NCI-H774 (cell line): Measurements from ENCODE around the gene SGMS2.
"Not testable (repeated sequence)": the region's sequence is repeated elsewhere in the genome, so short reads cannot be mapped to it uniquely, and the experiment has no call there.

Source experiments
- DNase-seq: peaks from one replicate; lab custom pipeline; 2025; lab: John Stamatoyannopoulos, UW

Gene SGMS2

DNA sequence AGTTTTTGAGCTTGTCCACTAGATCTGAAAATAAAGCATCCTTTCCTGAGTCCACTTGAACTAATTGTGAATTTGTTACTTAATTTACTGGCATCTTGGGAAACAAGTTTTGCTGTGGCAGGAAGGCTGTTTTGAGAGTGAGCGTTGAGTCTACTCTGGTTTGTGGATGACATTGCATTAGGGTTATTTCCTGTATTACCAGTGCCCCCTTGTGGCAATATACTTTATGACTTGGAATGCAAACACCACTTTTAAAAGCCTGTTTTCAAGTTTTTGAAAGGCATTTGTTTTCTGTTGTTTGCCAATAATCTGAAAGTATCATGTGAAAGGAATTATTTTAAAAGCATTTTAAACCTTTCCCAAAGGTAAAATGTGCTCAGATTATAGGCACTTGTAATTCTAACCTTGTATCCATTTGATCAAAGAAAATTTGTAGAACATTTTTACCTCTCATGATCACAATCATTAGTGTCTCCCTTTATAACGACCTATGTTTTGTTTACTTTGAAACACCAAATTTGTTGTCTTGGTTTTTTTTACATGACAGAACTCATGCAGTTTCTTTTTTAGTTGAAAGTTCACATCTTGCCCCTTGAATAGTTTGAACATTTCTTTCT, 88.7 kb downstream of the SGMS2 start:
- DNase-seq, result peak; percentile 0

DNA sequence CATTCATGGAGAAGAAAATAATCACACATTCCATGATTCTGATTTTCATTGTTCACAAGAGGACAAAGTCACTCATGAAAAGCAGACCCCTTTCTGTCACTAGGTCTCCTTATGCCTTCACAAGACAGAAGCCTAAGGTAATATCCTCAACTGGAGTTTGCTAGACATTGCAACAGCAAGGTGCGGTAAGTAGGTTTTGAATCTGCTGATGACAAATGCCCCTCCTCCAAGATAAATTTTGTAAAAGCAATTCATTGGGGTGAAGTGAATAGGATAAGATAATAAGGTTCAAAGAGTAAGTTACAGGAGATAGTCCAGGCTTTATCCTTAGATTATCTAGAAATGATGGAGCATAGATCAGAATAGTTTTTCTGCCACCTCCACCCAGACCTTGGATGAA, 90.5 kb downstream of the SGMS2 start:
- no peak for DNase-seq

DNA sequence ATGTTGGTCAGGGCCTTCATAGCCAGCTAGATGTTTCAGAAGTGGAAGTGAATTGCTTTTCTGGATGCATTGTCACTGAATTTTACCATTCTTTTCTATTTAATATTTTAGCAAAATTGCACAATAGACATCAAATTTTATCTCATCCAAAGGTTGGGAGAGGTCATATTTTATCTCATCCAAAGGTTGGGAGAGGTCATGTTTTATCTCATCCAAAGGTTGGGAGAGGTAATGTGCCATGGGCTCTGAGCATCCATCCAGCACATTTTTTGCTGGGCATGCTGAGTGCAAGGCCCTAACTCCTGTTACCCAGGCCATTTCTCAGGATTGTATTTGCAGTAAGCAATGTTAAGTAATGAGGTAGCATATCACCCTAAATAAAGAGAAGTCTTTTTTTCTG, 91.9 kb downstream of the SGMS2 start:
- DNase-seq, result no peak

DNA sequence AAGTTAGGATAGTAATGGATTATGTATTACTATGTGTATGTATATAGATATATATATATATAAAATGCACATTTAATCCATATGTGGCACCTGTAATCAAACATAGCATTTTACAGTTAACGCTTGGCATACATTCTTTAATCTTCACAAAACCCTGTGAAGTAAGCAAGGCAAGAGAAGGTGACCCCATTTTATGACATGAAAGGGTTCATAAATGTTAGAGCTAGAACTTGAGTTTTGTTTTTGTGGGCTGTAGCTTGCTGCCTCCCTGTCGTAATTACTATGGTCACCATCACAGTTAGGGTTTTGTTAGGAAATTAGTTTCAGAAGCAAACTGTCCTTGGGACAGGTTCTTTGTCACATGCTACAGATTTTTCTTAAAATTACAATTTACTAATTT, 92.8 kb downstream of the SGMS2 start:
- no peak for DNase-seq

DNA sequence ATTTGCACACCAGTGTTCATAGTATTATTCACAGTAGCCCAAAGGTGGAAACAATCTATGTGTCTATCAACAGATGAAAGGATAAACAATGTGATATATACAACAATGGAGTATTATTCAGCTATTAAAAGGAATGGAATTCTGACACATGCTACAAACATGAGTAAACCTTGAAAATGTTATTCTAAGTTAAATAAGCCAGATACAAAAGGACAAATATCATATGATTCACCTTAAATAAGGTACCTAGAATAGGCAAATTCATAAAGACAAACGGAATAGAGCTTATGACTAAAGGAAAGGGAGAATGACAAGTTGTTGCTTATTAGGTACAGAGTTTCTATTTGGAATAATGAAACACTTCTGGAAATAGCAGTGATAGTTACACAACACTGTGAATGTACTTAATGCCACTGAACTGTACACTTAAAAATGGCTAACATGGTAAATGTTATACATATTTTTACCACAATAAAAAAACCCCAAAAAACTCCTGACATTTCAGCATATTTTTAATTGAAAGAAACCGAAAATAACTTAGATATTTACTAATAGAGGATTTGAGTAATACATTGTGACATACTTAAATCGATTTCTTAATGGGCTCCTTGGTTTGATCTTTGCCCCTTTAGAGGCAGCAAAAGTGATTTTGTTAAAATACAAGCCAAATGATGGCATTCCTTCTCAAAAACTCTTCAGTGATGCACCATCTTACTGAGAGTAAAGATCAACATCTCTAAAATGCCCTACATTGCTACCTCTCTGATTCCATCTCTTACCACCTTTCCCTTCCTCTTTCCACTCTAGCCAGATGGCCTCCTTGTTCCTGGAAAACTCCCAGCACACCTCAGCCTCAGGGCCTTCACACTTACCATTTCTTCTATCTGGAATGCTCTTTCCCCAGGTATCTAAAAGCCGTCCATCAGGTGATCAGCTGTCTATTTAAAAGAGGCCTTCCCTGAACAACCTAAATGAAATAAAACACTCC, 98.0 kb downstream of the SGMS2 start:
- no peak for DNase-seq

DNA sequence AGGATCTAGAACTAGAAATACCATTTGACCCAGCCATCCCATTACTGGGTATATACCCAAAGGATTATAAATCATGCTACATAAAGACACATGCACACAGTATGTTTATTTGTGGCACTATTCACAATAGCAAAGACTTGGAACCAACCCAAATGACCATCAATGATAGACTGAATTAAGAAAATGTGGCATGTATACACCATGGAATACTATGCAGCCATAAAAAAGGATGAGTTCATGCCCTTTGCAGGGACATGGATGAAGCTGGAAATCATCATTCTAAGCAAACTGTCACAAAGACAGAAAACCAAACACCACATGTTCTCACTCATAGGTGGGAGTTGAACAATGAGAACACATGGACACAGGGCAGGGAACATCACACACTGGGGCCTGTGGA, 101.0 kb downstream of the SGMS2 start:
- not testable (repeated sequence) for DNase-seq

DNA sequence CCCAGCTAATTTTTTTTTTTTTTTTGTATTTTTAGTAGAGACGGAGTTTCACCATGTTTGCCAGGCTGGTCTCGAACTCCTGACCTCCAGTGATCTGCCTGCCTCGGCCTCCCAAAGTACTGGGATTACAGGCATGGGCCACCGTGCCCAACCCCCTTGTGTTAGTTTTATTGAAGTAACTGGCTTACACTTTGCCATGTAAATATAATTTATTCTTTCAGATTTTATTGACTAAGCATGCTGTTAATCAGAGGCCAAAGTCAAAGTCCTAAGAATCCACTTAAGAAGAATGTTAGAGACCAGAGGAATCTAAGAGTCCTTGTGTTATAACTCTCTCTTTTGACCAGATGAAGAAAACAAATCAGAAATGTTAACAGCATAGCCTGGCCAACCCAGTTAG, 102.1 kb downstream of the SGMS2 start:
- DNase-seq, result not testable (repeated sequence)

DNA sequence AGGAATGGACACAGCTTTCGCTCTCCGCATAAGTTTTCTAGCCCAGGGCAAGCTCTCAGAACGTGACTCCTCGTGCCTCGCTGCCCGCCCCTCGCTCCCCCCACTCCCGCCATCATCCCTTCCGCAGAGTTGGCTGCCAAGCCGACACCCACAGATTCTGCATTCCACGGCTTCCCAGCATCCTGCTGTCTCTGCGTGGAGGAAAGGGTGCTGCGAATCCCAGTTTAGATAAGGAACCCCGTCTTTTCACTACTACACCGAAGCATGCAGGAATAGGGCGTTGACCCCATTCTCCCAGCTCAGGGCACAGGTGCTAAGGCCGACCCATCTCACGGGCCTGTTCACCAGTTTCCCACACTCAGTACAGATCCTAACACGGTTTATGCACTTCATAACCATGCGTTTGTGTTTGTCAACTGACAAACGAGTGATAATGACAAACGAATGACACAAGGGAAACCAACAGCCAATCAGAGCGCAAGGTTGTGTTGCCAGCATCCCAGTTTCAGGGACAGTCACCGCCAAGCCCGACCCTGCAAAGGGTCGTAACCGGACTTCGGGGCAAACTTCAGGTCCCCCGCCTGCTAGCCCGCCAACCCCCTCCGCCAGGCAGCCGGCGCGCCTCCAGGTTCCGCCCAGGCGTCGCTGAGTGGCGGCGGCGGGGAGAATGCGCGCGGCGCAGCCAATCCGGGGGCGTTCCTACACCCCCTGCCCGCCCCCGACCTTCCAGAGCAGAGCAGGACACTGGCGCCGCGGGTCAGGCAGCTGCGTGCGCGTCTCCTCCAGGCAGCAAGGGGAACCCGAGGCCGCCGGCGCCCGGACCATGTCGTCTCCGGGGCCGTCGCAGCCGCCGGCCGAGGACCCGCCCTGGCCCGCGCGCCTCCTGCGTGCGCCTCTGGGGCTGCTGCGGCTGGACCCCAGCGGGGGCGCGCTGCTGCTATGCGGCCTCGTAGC, 106.4 kb downstream of the SGMS2 start, which contains the start of gene CYP2U1:
TSS of gene CYP2U1 (plus strand) at position 729 of the 954 bp plus-strand sequence. CDS start at position 824, 95 bp downstream.
- peak; percentile 54 for DNase-seq

DNA sequence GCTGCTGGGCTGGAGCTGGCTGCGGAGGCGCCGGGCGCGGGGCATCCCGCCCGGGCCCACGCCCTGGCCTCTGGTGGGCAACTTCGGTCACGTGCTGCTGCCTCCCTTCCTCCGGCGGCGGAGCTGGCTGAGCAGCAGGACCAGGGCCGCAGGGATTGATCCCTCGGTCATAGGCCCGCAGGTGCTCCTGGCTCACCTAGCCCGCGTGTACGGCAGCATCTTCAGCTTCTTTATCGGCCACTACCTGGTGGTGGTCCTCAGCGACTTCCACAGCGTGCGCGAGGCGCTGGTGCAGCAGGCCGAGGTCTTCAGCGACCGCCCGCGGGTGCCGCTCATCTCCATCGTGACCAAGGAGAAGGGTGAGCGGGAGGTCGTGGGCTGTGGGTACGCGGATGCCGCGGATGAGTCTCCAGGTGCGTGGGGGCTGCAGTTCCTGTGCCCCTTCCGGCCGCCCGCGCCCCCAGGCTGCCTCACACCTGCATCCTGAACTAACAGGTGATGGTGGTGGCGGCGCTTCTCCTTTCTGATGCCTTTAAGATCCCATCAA, 107.1 kb downstream of the SGMS2 start:
- DNase-seq, result no peak

DNA sequence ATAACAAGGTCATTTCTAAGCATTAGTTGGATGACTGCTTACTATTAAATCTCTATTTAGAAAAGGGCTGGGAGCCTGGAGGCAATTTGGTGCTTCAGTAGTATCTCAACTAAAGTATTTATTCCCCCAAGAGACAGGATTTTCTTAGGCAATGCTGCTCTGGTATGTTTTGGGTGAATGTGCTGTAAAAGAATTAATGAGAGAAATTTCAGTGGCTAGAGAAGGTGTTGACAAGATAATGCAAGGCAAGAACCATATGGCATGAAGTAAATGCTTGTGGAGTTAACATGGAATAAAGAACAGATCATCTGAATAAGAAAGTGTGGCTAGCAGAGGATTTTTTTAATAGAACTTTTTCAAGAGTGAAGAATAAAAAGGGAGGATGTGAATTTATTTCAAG, 110.5 kb downstream of the SGMS2 start:
- no peak for DNase-seq

DNA sequence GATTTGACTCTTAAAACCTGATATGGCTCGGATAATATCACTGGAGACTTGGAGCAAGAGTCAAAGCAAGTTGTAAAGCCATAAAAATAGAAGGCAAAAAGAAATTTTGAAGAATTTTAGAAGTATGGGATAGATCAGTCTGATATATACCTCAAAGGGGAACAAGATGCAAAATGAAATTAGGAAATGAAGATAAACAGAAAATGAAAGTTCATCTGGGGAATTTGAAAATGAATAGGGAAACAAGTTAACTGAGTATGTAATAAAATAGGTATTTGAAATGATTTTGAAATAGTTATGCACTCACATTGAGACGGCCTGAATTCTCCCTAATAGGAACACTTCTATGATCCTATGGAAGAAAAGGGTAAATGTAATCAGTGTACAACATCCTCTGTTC, 112.3 kb downstream of the SGMS2 start:
- DNase-seq, result no peak

DNA sequence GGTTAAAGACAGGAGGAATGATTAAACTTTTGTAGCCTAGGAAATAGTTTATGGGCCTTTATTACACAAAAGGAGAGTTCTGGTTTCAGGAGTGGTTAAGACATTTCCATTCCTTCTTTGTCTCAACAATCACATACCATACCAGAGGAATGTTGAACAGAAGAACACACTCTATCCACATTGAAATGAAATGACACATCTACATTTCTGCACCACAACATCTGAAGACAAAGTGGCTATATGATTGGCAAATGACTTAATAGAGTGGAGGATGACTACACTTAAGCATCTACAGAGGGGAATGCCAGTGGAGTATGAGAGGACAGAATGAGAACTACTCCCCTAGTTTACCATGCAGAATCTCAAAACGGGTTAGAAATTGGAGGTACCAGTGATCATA, 114.6 kb downstream of the SGMS2 start:
- no peak for DNase-seq

DNA sequence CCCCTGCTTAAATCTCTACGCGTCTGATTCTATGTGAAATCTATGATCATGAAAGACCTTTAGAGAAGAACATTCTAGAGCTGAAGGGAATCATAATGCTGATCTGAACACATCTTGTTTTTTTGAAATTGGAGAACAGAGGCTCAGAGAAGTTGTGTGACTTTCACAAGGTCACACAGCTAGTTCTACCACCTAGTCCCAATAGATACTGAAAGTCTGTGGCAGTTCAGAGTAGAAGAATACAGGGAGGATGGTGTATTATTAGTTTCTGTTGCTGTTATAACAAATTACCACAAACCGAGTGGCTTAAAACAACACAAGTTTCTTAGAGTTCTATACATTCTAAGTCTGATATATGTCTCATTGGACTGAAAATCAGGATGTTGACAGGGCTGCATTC, 121.1 kb downstream of the SGMS2 start:
- no peak for DNase-seq

DNA sequence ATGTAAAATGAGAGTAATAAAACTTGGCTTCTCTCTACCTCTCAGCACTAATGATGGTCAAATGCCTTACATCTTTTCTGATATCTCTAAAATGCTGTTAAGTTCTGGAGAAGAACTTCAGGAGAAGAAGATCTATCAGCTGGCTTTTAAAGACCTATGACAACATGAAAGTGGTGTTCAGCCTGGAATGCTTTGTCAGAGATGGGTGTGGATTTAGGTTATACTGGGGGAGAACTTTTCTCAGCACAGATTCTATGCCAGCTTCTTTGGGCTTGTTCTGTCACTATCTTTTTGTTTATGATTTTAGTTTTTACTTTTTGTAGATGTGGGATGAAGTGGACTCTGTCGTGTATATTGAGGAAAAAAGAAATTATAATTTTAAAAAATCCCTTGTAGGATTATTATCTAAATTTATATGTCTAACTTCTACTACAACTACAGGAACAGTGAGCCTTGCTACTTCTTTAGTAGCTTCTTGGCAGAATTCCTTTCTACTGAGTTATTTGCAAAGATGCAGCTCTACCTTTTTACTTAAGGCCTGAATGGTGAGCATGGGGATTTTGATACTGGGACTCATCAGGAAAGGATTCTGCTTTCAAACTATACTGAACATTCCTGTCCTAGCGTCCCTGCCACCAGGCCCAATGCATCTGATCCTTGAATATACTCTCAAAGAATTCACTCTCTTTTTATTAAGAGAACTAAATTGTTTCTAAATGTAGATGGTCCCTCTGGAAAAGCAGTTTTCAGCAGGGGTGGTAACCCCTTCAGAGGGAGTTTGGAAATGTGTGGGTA, 126.2 kb downstream of the SGMS2 start:
- no peak for DNase-seq

DNA sequence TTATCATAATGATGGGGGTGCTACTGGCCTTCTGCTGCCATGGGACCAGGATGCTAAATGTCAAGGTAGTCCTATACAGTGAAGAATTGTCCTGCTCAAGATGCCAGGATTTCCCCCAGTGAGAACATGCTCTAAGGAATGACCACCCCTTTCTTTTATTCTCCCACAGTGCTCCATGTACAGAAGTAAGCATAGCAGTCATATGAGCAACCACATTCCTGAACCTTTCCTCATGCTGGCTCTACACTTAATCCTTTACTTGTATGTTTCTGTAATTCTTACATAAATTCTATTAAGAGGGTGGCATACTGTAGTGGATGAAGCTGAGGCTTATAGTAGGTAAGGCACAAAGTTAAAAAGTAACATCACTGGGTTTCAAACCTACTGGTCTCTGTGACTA, 126.8 kb downstream of the SGMS2 start:
- no peak for DNase-seq

DNA sequence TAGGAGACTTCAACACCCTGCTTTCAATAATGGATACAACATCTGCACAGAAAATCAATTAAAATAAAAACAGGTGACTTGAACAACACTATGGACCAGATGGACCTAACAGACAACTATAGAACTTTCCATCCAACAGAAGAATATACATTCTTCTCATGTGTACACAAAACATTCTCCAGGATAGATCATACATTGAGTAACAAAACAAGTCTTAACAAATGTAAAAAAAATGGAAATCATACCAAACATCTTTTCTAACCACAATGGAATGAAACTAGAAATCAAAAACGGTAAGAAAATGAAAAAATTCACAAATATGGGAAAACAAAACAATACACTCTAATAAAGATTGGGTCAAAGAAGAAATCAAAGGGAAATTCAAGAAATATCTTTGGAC, 131.3 kb downstream of the SGMS2 start:
- DNase-seq, result no peak
